HG03095 (cell line): Measurements from ENCODE around the gene ATP2C2.
"Not testable (repeated sequence)": the region's sequence is repeated elsewhere in the genome, so short reads cannot be mapped to it uniquely, and the experiment has no call there.

ENCODE experiments used
- ATAC-seq: cut with Tn5 transposase; IDR thresholded peaks from one replicate; pipeline ENCODE4 v1.9.1; 2021; ENCODE audit warnings: moderate library complexity; ENCODE audit not compliant: unreplicated experiment

Gene ATP2C2

DNA sequence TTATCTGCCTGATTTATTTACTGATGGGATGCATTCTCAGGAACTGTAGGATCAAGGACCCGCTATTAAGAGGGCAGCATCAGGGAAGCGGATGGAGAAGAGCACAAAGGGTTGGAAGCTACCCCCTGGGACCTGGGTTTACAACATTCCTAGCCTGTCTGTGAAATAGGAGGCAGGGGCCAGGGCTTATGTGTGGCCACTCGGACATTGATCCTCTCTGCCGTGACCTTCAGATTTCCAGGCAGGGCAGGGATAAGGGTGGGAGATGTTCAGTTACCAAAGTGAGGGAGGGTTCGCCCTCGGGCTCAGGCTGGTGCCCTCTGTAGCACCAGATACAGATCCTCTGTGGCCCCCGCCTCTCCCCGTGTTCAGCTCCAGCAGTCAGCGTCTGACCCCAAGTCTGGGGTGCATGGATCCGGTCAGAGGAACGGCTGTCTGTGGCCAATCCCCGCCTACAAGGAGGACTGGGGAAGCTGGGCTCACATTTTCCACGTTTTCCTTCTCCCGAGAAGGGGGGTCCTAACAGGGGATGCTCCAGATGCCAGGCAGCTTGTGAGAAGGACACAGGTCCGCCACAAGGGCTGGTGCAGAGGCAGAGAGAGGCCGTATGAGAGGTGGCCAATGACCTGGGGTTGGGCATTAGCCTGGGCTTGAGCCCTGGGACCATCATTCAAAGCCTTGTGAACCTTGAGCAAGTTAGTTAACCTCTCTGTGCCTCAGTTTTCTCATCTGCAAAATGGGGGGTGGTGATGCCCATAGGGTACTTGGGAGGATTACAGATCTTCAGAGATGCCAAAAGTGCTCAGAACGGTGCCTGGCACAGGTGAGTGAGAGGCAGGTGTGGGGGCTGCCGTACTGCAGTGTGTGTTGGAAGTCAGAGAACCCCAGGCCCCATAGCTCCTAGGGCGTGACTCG, 48.3 kb downstream of the ATP2C2 start:
- no peak for ATAC-seq

DNA sequence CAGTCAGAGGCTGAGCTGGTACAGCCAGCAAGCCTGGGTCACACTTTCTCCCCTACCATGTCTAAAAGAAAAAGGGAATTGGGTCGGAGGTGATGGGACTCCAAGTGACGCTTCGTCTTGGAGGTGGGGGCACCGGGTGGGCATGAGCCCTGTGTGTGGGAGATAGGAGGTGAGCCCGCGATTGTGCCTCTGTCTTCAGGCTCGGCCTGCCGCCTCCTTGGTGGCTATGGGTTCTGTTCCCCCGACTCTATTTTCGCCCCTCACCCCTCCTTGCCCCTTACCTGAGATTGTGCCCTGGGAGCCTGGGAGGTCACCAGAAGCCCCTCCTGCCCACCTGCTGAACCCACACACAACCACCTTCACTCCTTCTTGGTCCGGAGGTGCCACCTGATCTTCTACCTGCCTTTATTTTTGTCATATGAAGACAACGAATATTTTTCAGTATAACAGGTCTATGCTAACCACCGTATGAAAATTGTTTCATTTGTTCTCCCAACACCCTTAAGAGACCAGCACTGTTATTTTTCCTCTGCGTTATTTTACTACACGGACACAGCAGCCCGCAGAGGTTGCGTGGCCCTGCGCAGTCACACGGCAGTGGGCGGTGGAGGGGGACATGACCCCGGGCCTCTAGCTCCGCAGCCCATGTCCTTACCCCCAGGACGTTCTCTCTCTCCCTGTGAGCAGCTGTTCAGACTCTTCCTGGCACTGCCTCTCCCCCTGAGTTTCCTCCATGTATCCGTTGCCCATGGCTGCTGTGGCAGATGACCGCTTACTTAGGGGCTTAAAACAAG, 49.9 kb downstream of the ATP2C2 start:
- ATAC-seq = no peak

DNA sequence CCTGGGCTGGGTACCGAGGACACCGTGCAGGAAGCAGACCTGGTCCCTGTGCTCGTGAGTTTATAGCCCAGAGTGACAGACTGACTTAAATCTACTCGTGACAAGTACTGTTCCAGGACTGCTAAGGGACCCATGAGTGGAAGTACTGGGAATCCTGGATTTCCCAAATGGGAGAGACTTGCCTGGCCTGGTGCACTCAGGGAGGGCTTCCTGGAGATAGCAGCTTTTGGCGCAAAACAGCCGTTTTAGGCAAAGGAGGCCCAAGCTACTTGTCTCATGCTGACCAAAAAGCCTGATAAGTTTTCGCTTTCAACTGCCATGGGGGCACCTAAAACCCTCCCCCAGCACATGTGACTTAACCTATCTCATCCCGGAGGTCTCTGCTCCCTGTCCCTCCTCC, 51.4 kb downstream of the ATP2C2 start:
- no peak for ATAC-seq

DNA sequence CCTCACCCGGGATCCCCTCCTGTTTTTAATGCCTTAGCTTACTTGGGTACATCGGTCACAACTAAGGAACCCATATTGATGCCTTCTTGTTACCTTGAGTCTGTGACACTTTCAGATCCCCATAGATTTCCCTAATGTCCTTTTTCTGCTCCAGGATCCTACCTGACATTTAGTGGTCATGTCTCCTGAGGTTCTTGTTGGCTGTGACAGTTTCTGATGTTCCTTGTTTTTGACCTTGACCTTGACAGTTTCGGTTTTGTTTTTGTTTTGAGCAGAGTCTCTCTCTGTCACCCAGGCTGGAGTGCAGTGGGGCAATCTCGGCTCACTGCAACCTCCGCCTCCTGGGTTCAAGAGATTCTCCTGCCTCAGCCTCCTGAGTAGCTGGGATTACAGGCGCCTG, 52.2 kb downstream of the ATP2C2 start:
- ATAC-seq = not testable (repeated sequence)

DNA sequence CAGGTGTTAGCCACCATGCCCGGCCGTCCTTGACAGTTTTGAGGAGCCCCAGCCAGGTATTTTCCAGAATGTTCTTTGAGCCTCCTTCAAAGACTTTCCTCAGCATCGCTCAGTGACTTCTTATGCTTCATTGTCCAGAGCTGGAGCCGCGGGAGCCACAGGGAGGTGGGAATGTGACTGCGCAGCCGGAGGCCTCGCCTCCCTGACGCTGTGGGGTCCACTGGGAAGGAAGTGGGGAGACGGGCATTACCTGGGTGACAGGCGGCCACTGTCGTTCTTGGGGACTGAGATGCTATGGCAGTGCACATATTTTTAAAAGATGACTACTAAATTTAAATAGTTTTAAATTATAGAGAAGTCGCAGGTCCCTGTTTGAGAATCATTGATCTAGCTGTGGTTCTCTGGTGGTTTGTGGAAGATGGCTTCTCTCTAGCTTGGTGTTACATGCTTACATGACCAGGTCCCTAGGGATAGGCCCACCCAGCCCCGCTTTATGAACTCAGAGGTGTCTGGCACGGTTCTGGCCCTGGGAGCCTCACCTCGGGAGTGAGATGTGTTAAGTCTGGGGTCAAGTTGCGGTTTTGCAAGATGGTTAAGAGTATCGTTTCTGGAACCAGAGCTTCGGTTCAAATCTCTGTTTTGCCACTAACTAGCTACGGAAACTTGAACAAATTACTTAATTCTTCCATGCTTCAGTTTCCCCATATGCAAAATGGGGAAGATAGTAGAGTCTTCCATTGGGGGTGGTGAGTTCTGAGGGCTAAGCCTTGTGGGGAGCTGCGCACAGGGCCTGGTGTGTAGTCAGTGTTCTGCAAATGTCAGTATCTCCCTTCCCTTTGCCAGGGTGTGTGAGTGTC, 53.0 kb downstream of the ATP2C2 start:
- no peak for ATAC-seq

DNA sequence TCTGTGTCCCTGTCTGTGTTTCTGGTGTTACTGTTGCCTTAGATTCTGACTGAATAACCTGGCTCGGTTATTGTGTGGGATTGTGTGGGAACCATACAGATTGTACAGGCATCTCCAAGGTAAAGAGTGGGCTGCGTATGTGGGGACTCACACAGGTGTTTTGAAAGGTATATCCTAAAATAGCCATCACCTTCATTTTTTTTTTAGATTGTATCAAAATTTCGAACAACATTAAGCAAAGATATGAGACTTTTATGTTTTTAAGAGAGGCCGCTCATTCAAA, 53.5 kb downstream of the ATP2C2 start:
- ATAC-seq = no peak

DNA sequence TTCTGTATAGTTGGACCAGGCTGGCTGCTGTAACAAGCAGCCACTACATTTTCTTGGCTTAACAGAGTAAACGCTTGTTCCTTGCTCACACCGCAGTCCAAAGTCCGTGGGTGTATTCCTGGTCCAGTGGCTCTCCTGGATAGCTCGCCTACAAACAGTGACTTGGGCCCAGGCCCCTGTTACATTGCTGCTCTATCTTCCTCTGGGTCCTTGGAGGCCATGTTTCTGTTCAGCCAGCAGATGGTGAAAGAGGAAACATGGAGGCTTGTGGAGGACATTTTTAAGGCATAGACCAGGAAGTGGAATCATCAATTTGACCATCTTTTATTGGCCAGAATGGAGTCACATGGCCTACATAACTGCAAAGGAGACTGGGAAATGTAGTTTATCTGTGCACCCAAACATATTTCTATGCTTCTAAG, 55.1 kb downstream of the ATP2C2 start:
- ATAC-seq = no peak

DNA sequence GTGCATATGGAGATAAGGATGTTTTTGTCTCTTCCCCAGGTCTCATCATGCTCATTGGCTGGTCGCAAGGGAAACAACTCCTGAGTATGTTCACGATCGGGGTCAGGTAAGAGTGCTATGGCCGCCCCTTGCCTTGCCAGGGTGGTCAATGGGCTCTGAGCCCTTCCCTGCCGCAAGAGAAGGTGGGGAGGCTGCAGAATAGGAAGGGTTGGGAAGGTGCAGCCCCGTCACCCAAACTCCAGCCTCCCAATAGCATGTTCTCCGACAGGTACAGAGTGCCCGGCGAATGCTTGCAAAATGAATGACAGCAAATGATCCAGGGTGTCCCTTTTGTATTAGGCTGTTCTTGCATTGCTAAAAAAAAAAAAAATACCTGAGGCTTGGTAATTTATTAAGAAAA, 57.4 kb downstream of the ATP2C2 start:
- ATAC-seq = no peak

DNA sequence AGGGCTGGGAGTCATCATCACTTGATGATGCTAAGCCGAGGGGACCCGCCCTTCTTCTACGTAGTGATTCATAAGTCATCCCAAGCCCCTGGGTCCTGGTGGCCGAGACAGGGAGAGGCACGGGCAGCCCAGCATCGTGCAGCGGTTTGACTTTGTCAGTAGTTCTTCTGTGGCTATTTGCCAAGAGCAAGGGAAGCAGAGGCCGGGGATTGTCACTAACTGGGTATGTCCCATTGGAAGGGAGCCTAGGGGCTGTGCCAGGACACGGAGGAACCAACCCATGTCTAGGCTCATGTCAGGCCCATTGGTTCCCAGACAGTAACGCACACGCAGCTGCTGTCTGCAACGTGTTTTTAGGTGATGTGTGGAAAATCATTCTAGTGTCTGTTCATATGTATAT, 58.5 kb downstream of the ATP2C2 start:
- no peak for ATAC-seq

DNA sequence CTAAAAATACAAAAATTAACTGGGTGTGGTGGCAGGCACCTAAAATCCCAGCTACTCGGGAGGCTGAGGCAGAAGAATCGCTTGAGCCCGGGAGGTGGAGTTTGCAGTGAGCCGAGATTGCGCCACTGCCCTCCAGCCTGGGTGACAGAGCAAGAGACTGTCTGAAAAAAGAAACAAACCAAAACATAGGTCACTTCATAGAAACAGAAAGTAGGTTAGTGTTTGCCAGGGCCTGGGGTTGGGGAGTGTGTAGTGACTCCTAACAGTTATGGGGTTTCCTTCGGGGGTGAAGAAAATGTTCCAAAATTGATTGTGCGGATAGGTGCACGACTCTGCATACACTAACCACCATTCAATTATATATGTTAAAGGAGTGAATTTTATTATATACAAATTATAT, 59.2 kb downstream of the ATP2C2 start:
- no peak for ATAC-seq

DNA sequence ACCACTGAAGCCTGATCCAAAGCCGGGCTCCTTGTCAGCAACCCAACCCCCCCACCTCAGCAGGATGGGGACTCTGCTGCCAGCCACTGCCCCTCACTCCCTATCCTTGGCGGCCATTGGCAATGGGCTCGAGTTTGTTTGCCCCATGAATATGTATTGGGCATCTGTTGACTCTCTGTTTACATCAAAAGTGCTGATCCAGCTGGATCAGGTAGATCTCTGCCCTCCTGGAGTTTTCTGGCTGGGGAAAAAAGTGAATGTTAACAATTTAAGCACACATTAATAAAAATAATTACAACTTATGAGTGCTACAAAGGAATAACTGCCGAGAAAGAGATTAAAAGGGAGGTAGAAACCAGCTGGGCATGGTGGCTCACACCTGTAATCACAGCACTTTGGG, 62.5 kb downstream of the ATP2C2 start:
- no peak for ATAC-seq

DNA sequence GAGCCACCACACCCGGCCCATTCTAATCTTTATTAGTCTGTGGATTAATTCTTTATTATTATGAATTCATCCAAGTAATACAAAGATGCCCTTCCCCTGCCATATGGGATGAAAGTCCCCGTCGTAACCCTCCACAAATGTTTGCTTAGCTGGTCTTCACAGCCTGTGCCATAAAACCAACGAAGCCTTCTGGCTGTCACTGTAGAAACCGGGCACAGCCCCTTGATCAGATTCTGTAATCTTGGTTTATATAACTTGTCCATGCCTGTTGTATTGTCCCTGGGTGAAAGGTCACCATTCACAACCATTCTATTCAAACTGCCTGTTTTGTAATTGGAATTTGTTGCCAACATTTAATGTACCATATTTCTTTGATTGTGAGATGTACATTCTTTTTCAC, 66.5 kb downstream of the ATP2C2 start:
- ATAC-seq = no peak

DNA sequence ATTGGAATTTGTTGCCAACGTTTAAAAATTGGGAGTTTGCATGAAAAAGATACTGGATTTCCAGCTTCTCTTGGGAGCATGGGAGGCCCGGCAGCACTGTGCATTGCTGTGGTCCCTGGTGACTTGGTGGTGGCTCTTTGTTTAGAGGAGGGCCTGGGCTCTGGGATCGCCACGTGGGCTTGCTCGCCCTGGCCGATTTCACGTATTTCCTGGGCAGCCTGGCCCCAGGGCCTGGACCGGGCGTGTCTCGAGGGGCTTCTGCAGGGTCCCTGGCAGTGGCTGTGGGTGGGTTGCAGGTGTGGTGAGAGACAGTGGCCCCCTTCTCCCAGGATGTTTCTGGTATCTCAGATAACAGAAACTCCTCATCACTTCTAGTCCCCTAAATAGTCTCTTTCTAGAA, 67.9 kb downstream of the ATP2C2 start:
- no peak for ATAC-seq

DNA sequence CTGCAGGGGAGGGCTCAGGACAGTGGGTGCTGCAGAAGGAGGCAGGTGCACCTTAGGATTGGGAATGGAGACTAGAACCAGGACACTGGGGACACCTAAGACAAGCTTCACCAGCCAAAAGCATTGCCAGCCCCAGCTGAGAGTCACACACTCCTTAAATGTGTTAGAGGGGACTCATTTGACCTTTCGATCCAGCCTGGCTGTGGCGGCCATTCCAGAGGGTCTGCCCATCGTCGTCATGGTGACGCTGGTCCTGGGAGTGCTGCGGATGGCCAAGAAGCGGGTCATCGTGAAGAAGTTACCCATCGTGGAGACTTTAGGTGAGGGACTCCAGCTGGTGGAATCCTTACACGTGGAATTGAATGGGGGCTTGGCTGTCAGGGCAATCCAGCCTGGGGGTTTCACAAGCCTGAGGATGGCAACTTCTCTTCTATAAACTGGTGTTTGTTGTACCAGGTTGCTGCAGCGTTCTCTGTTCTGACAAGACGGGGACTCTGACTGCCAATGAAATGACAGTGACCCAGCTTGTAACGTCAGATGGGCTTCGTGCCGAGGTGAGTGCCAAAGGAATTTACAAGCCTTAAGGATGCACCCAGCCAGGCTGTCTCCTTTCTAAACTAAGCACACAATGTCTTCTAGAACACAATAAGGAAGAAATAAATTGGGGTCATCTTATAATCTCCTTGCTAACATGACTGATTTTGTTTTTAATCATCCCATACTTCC, 70.8 kb downstream of the ATP2C2 start:
- ATAC-seq = no peak

DNA sequence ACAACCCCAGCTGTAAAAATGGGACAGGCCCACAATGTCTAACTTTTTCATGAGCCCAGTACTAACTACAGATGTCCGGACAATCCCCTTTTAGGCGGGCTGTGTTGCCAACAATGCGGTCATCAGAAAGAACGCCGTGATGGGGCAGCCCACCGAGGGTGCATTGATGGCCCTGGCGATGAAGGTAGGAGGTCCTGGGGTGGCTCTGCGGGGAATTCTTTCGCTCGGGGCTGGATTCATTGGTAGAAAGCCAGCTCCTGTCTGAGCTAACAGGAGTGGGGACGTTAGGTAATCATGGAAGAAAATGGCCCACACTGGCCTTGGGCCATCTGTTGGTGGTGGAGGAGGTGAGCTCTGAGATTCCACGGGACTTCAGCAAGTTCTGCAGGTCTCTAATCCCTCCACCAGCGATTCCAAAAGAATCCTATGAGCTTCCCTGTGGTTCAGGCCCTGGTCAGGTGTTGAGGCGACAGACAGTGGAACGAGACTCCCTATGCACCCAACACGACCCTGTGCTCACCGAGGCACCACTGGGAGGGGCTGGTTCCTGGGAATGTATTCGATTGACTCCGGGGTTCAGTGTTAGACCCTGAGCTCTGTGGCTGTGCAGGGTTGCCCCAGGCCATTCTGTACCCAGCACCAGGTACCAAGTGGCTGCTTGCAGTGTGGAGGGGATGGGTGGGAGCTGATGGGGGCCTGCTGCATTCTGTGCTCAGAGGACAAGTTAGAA, 74.2 kb downstream of the ATP2C2 start:
- no peak for ATAC-seq

DNA sequence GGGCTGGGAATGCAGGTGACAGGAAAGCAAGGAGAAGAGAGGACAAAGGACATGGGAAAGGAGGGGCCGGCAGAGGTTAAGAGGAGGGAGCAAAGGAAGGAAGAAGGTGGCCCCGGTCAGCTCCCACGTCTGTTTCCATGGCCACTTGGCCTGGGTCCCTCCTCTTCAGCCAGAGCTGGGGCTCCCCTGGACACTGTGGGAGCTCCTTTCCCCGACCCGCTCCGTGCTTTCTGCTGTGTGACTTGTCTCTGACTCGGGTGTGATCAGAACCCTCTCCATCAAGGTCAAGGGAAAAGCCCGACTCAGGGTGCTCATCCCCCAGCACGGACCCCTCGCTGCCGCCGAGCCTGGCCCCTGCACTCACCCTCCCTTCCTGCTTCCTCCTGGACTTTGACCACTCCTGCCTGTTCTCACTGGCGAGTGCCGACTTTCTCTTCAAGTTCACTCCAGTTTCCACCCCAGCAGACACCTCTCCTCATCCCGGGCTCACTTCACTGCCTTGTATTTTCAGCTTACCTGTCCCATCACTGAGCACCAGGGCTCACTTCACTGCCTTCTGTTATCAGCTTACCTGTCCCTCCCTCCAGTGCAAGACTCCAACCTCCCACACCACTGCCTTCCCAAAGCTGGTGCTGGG, 74.9 kb downstream of the ATP2C2 start:
- ATAC-seq = no peak

DNA sequence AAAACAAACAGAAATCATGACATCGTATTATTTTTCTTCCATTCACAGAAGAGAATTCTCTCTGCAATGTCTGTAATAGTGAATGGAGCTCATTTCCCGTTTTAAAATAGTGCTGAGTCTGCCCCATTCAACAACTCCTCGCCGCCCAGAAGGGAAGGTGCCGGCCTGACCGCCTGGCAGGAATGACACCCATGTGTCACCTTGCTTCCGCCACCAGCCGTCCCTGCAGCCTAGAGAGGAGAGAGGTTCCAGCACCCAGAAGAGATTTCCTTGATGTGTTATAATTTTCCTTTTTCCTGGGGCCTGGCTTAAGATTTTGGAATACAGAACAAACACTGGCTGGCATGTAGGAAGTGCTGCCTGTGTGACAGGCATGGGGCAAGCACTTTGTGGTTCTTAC, 76.1 kb downstream of the ATP2C2 start:
- no peak for ATAC-seq

DNA sequence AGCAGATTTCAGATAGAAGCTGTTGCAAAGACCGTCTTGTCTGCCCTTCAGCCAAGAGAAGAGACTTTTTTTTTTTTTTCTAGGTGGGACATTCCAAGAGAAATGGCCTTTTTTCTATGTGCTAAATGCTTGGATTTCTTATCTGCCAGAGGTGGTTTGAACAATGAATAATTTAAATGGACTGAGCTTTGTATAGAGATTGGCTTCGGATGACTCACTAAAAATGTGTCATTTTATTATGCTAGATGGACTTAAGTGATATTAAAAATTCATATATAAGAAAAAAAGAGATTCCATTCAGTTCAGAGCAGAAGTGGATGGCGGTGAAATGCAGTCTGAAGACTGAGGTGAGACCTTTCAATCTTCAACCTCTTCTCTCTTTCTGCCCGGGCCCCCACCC, 77.7 kb downstream of the ATP2C2 start:
- ATAC-seq = no peak

DNA sequence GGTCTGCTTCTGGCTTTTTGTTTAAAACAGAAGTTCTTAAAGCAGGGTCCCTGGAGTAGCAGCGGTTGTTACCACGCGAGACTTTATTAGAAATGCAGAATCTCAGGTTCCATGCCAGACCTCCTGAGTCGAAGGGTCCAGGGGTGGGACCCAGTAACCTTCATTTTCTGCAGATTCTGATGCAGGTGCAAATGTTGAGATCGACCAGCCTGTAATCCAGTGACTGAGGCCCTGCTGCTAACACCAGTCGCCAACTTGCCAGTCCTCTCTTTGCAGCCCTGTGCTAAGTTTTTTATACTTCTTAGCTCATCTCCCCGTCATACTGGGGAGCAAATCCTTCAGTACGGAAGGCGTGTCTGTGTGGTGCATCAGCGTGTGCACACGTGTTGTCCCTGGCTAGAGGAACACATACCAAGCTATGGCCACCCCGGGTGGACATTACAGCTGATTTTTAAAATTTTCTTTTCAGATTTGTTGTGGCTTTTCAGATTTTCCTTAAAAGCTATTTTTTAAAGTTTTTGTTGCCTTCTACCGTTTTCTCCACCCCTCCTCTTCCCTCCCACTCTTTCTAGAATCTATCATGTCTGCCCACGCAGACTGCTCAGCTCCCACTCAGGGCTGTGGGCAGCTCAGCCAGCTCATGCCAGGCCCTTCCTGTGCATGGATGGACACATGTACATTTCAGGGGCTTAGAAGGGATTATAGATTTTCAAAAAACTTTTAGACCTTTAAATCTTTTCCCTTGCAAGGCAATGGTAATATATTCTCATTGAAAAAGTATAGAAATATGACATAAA, 78.5 kb downstream of the ATP2C2 start:
- ATAC-seq = no peak
